NCI-H345 treated with DMSO at 0.1 percent for 48 hours (cell line): Measurements from ENCODE around the gene ATP5MC3.
"Not testable (repeated sequence)": the region's sequence is repeated elsewhere in the genome, so short reads cannot be mapped to it uniquely, and the experiment has no call there.

Experiments used
- DNase-seq: peaks from one replicate; lab custom pipeline; 2025; ENCODE audit not compliant: unreplicated experiment; lab: John Stamatoyannopoulos, UW

Gene ATP5MC3

GRCh38 chr2:175181104-175181876 is at the start of gene ATP5MC3:
ATP5MC3 (minus strand) TSS chr2:175181710; CDS start chr2:175181393, 317 bp downstream.
- peak; percentile 88 for DNase-seq

- DNase-seq, result not testable (repeated sequence)
These were observed 47.1 kb upstream of the ATP5MC3 start for GRCh38 chr2:175228601-175229000.

GRCh38 chr2:175228179-175228578 is 46.7 kb upstream of the ATP5MC3 start:
- DNase-seq, result no peak

DNA sequence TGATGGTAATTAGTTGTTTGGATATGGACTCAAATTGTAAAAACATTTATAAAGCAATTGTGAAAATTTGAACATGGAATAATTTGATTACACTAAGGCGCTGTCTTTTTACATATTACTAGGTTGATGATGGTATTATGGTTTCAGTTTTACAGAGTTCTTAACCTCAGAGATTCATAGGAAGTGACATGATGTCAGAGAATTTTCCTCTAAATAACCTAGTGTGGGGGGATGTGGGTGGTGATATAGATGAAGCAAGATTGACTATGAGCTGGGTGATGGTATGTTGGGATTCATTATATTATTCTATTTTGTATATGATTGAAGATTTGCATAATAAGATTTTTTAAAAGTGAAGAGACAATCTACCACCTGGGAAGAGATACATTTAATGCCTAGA is 45.9 kb upstream of the ATP5MC3 start:
- DNase-seq, result no peak

DNA sequence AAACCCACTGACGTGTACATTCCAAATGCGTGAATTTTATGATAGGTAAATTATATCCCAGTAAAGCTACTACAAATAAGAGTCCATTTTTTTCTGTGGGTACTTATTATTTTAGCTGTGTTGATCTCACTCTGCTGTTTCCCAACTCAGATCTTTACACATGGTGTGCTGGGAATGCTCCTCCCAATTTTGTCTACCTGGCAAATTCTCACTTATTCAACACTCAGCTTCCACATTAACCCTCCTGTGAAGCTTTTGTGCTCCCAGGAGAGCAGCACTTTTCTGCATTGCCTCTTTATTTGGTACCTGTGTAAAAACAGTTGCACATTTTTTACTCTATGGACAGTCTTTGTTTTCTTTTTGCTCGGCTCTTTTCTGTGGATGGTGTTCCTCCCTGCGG is 38.6 kb upstream of the ATP5MC3 start:
- no peak for DNase-seq

DNA sequence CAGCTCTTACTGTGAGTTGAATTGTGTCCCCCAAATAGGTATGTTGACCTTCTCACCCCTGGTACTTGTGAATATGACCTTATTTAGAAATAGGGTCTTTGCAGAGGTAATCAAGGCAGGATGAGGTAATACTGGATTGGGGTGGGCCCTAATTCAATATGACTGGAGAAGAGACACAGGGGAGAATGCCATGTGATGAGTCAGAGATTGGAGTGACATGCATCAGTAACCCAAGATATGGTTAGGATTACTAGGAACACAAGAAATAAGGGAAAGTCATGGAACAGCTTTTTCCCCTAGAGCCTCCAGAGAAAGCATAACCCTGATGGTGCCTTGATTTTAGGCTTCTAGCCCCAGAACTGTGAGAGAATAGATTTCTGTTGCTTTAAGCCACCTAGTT is 37.0 kb upstream of the ATP5MC3 start:
- DNase-seq, result no peak

GRCh38 chr2:175207741-175208438 is 26.4 kb upstream of the ATP5MC3 start:
- DNase-seq, result peak; percentile 59

DNA sequence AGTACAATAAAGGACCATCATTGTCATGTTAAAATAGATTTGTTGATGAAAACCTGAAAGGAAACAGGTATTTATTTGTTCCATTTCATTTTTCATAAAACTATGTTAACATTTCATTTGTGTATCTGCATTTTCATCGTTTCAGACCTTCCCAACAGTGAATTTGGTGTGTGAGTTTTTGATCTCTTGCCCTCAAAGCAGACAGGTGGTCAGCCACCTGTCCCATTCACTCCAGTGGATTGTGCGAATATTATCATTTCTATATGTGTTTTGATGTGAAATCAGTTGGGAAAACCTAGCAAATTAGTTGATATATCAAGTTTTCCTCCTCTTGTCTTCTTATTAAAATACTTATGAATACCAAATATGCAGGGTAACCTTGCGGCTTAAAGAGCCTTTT is 25.4 kb upstream of the ATP5MC3 start:
- DNase-seq, result no peak

DNA sequence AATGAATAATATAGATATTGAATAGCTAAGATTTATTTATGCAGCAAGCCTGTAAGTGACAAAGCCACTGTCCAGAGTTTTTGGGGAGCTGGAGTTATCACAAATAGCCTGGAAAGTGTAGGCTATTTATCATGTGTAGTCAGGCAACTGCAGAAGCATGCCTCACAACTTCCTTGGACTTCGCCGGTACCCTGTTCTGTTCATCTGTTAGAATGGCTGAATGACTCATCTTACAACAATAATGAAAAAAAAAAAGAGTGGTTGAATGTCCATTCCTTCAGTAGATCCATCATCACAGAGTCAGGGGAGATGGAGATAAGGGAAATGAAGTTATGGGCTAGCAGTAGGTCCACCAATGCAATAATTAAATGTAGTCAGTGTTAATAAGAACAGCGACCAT is 24.0 kb upstream of the ATP5MC3 start:
- DNase-seq, result no peak

- DNase-seq, result peak; percentile 28
These were observed 22.3 kb upstream of the ATP5MC3 start for GRCh38 chr2:175203621-175204496.

GRCh38 chr2:175195012-175195411 is 13.5 kb upstream of the ATP5MC3 start:
- no peak for DNase-seq

DNA sequence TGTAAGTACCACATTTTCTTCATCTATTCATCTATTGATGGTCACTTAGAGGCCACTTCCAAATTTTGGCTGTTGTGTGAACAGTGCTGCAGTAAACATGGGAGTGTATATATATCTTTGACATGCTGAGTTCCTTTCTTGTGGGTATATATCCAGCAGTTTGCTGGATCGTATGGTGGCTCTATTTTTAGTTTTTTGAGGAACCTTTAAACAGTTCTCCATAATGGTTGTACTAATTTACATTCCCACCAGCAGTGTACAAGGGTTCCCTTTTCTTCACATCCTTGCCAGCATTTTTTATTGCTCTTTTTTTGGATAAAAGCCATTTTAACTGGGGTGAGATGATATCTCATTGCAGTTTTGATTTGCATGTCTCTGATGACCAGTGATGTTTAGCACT is 7.3 kb upstream of the ATP5MC3 start:
- no peak for DNase-seq

DNA sequence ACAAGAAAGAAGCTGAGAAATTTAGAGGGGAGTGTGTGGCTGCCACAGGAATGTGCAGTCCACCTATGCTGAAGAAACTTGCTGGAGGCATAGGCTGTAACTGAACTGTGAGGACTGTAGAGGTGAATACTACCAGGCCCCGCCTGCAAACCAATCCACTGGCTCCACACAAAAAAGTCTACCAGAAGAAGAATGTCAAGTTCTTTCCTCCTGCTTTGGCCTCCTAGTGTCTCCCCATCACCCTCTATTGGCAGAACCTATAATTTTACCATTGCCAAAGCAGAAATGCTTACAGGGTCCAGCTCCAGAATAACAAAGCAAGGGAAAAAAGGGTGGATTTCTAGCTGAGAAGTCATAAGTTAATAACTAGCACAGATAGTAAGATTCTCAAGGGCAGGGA is 5.9 kb upstream of the ATP5MC3 start:
- DNase-seq, result no peak

DNA sequence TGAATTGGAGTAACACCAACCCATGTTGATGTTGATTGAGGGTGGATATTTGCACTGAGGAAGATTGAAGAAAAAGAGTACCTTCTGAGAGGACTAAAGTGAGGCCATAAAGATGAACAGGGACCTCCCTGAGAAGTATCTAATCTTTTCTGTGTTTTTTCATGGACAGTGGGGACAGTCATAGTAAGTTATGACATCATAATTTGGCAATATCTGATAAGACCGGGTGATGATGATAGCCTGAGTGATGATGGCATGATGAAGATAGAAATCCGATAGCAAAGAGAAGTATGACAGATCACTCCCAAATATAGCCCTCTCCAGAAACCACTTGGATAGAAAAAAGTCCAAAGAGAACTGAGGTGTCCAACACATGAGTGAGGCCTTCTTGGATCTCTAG is 2.2 kb upstream of the ATP5MC3 start:
- DNase-seq, result no peak

GRCh38 chr2:175181877-175182308 is 383 bp upstream of the ATP5MC3 start:
- DNase-seq, result no peak

DNA sequence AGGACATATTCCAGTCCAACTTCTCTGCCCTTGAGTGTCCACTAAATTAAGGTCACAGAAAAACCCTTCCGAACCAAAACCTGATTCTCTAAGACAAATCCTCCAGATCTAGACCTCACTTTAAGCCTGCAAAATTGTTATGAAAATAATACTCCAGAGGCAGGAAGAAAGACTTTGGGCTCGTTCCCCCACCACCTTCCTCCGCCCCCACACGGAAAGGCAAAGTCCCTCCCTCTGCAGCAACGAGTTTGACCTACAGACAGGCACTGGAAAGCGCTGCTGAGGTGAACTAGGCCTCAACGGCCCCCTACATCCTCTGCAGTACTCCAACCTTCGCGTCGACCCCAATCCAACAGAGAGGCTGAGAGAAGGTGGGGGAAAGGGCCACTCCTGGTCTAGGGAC is 808 bp downstream of the ATP5MC3 start:
- DNase-seq, result peak; percentile 11

GRCh38 chr2:175176624-175177023 is 4.9 kb downstream of the ATP5MC3 start:
- no peak for DNase-seq

- DNase-seq, result no peak
These were observed 5.6 kb downstream of the ATP5MC3 start for GRCh38 chr2:175175896-175176295.

GRCh38 chr2:175175320-175175719 is 6.2 kb downstream of the ATP5MC3 start:
- no peak for DNase-seq

DNA sequence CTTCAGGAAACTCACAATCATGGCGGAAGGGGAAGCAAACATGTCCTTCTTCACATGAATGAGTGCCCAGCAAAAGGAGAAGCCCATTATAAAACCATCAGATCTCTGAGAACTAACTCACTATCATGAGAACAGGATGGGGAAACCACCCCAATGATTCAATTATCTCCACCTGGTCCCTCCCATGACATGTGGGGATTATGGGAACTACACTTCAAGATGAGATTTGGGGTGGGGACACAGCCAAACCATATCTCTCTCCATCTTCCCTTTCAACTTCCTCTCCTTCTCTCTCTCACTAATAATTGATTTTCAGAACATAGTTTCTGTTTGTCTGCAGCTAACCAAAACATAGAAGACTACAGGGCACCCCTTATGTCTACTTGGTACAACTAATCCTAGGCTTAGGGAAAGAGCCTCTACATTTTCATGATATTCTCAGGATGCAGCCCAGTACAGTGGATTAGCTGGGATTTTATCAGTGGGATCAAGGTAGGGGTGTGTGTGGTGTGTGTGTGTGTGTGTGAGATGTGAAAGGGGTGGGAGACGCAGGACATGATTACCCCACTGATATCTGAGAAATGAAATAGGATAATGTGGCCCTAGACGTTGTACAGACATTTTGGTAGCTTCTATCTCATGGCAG is 10.7 kb downstream of the ATP5MC3 start:
- no peak for DNase-seq

DNA sequence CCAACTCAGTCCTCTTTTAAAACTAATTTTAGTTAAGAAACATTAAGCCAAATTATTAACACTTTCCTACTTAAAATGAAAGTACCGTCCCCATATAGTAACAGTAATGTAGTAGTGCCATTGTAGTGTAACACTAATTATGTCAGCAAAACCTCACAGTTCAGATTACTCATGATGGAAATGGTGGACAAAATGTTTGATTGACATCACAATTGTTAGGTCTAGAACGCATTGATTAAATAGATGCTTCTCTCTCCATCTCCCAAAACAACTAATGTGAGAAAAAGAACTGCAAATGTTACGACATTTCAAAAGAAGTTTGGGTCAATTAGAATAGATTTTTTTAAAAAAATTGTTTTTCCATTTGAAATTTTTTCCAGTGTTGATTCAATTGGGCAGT is 12.3 kb downstream of the ATP5MC3 start:
- no peak for DNase-seq
